Measurements from ENCODE around the gene COMT. TPM values are rescaled to one million over a fixed set of nuclear protein-coding genes. Genes with fewer than 3 reads are reported as not detected.

COMT gene
- total and polyA plus RNA-seq, 3 experiments from 2014 or later = 89.3 to 93.7 (median 92.7) TPM

DNA sequence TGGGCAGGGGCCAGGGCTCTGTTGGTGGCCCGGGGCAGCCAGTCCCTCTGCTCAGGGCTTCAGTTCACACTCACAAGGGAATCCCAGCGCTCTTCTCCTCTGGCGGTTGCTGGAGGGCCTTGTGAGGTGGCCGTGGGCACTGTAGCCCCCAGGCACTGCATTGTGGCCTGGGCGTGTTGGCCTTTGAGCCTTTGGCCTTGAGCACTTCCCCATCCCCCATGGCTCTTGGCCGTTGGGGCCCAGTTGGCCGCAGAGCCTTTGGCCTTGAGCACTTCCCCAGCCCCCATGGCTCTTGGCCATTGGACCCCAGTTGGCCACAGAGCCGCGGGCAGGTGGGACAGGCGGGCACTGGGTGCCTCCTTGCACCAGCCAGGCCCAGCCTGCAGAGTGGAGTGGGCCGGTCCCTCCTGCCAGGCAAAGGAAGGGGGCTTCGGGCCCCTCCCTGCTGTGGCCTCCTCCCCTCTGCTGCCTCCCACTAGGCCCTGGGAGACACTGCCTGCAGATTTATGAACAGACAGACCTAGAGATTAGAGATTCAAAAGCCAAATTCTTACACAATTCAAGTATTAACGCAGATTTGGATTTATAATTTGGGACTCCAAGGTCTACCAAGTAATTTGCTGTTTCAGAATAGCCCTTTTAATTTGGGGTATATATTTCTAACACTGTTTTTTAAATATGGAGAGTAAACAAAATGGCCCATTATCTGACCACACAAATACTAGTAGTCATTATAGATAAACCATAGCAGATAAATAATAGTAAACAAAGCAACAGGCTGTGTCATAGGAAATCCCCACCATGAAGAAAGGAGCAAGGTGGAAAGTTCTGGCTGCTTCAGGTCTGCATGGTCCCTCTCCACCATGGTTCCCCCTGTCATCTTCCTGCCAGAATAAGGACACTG lies 18.3 kb downstream of the COMT start:
- H3K4me3 ChIP-seq (ENCODE audit: low read length) = no peak overlapping the region
- peaks cover 0 to 4% (median 0%) of the 10 kb centered on the region in 3 donors for H3K36me3 Mint-ChIP-seq
- peaks cover 17% of the 10 kb centered on the region for H3K36me3 ChIP-seq (ENCODE audit: insufficient read depth, low read length)
- H3K27me3 ChIP-seq (ENCODE audit: insufficient read depth, low read length, poor library complexity, severe bottlenecking) = no peaks in the 10 kb centered on the region
- H3K27me3 Mint-ChIP-seq = no peaks in the 10 kb centered on the region
- ChIA-PET CTCF (interaction anchor here (0.9 kb wide), 1 partner anchor 170 kb away, joined by 3 read pairs; no protein-coding TSS in a partner anchor), POLR2A (no interaction called here)
- no peak for DNase-seq
- no peak overlapping the region for H3K27ac Mint-ChIP-seq
- no peaks in the 10 kb centered on the region for H3K9me3 Mint-ChIP-seq
- H3K27ac ChIP-seq (ENCODE audit: low read depth, low read length) = peak overlapping the region; percentile 69
- H3K9me3 ChIP-seq (ENCODE audit: low read length) = no peaks in the 10 kb centered on the region
- H3K4me3 Mint-ChIP-seq = no peak overlapping the region
- H3K4me1 ChIP-seq (ENCODE audit: insufficient read depth, low read length) = peaks cover 20% of the 10 kb centered on the region
- H3K4me1 Mint-ChIP-seq = peaks cover 7 to 12% (median 12%) of the 10 kb centered on the region in 3 donors

GRCh38 chr22:19960491-19961200 lies 19.1 kb downstream of the COMT start:
- Histone ChIP-seq H3K4me1 (ENCODE audit: insufficient read depth, low read length) (peaks cover 12% of the 10 kb centered on the region), H3K27ac (ENCODE audit: low read depth, low read length) (no peak overlapping the region), H3K4me3 (ENCODE audit: low read length) (no peak overlapping the region), H3K9me3 (ENCODE audit: low read length) (no peaks in the 10 kb centered on the region), H3K36me3 (ENCODE audit: insufficient read depth, low read length) (peaks cover 19% of the 10 kb centered on the region), H3K27me3 (ENCODE audit: insufficient read depth, low read length, poor library complexity, severe bottlenecking) (no peaks in the 10 kb centered on the region)
- no peaks in the 10 kb centered on the region for H3K27me3 Mint-ChIP-seq
- no peak overlapping the region for H3K27ac Mint-ChIP-seq
- DNase-seq = no peak
- H3K9me3 Mint-ChIP-seq = no peaks in the 10 kb centered on the region
- CTCF ChIA-PET = no interaction called here
- H3K36me3 Mint-ChIP-seq = peaks cover 0 to 7% (median 0%) of the 10 kb centered on the region in 3 donors
- peaks cover 2 to 7% (median 7%) of the 10 kb centered on the region in 3 donors for H3K4me1 Mint-ChIP-seq
- POLR2A ChIA-PET = no interaction called here
- H3K4me3 Mint-ChIP-seq = no peak overlapping the region

DNA sequence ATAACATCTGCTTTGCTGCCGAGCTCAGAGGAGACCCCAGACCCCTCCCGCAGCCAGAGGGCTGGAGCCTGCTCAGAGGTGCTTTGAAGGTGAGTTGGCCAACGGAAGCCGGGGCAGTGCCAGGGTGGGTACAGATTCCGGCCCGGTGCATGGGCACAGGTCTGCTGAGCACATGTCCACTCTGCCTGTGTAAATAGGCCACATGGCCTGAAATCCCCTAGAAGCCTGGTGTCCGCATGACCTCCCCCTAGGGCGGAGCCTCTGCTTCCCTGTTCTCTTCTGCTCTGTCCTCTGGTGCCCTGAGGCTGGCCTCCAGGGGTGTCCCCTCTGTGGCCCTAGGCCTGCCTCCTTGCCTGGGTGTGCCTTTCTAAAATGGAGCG lies 19.6 kb downstream of the COMT start:
- no peak overlapping the region for H3K27ac Mint-ChIP-seq
- CTCF ChIA-PET = no interaction called here

DNA sequence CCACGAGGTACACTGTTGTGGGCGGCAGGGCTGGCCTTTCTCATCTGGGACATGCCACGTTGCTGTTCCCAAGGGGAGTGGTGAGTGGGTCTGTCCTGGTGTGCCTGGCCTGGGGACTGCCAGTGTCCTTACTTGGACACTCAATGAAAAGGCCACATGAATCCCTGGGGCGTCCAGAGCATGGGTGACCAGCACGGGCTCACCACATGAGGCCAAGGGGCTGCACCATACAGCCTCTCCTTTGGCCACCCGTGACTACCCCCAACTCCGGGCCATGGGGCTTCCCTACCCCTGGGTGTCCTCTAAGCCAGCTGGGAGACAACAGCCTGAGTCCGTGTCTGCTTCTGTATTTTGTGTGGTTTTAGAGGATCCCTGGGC lies 20.3 kb downstream of the COMT start:
- no peak for DNase-seq
- ChIA-PET POLR2A (no interaction called here), CTCF (no interaction called here)
- peaks cover 10% of the 10 kb centered on the region for H3K4me1 ChIP-seq (ENCODE audit: insufficient read depth, low read length)
- H3K9me3 ChIP-seq (ENCODE audit: low read length) = no peaks in the 10 kb centered on the region
- Mint-ChIP-seq H3K27ac (no peak overlapping the region), H3K4me1 (peaks cover 0 to 4% (median 2%) of the 10 kb centered on the region in 3 donors), H3K9me3 (no peaks in the 10 kb centered on the region), H3K27me3 (no peaks in the 10 kb centered on the region), H3K4me3 (no peak overlapping the region), H3K36me3 (peaks cover 0 to 14% (median 0%) of the 10 kb centered on the region in 3 donors)
- no peak overlapping the region for H3K27ac ChIP-seq (ENCODE audit: low read depth, low read length)
- peaks cover 19% of the 10 kb centered on the region for H3K36me3 ChIP-seq (ENCODE audit: insufficient read depth, low read length)
- H3K4me3 ChIP-seq (ENCODE audit: low read length) = no peak overlapping the region
- no peaks in the 10 kb centered on the region for H3K27me3 ChIP-seq (ENCODE audit: insufficient read depth, low read length, poor library complexity, severe bottlenecking)

More for the DNA sequence above, 19.6 kb downstream of the COMT start:
- Mint-ChIP-seq H3K27me3 (no peaks in the 10 kb centered on the region), H3K4me1 (peaks cover 0 to 4% (median 2%) of the 10 kb centered on the region in 3 donors), H3K9me3 (no peaks in the 10 kb centered on the region), H3K36me3 (peaks cover 0 to 11% (median 0%) of the 10 kb centered on the region in 3 donors), H3K4me3 (no peak overlapping the region)
- H3K4me1 ChIP-seq (ENCODE audit: insufficient read depth, low read length) = peaks cover 10% of the 10 kb centered on the region
- no peaks in the 10 kb centered on the region for H3K9me3 ChIP-seq (ENCODE audit: low read length)
- peaks cover 19% of the 10 kb centered on the region for H3K36me3 ChIP-seq (ENCODE audit: insufficient read depth, low read length)
- DNase-seq = no peak
- H3K27ac ChIP-seq (ENCODE audit: low read depth, low read length) = no peak overlapping the region
- H3K27me3 ChIP-seq (ENCODE audit: insufficient read depth, low read length, poor library complexity, severe bottlenecking) = no peaks in the 10 kb centered on the region
- no peak overlapping the region for H3K4me3 ChIP-seq (ENCODE audit: low read length)
- POLR2A ChIA-PET = no interaction called here

DNA sequence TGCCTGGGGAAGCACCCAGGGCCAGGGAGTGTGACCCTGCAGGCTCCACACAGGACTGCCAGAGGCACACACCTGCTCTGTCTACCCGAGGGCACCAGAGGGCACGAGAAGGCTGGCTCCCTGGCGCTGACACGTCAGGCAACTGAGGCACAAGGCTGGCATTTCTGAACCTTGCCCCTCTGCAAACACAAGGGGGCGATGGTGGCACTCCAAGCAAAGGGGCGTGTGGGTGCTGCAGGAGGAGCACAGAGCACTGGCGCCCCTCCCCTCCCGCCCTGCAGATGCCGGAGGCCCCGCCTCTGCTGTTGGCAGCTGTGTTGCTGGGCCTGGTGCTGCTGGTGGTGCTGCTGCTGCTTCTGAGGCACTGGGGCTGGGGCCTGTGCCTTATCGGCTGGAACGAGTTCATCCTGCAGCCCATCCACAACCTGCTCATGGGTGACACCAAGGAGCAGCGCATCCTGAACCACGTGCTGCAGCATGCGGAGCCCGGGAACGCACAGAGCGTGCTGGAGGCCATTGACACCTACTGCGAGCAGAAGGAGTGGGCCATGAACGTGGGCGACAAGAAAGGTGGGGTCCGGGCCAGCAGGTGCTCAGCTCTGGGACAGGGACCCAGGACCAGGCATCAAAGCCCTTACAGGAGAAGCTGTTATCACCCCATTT lies 20.8 kb downstream of the COMT start:
- POLR2A ChIA-PET = no interaction called here

GRCh38 chr22:19962909-19963806 lies 21.6 kb downstream of the COMT start:
- Mint-ChIP-seq H3K36me3 (peaks cover 0 to 24% (median 2%) of the 10 kb centered on the region in 3 donors), H3K27ac (peak overlapping the region in 1 of 8 donors; percentile 43), H3K9me3 (no peaks in the 10 kb centered on the region), H3K27me3 (no peaks in the 10 kb centered on the region), H3K4me3 (no peak overlapping the region), H3K4me1 (peaks cover 0 to 4% (median 0%) of the 10 kb centered on the region in 3 donors)
- peaks cover 10% of the 10 kb centered on the region for H3K4me1 ChIP-seq (ENCODE audit: insufficient read depth, low read length)
- DNase-seq = no peak
- ChIA-PET POLR2A (no interaction called here), CTCF (no interaction called here)
- no peaks in the 10 kb centered on the region for H3K27me3 ChIP-seq (ENCODE audit: insufficient read depth, low read length, poor library complexity, severe bottlenecking)
- peaks cover 16% of the 10 kb centered on the region for H3K36me3 ChIP-seq (ENCODE audit: insufficient read depth, low read length)
- no peak overlapping the region for H3K27ac ChIP-seq (ENCODE audit: low read depth, low read length)
- H3K4me3 ChIP-seq (ENCODE audit: low read length) = no peak overlapping the region
- no peaks in the 10 kb centered on the region for H3K9me3 ChIP-seq (ENCODE audit: low read length)

More for the DNA sequence above, 20.8 kb downstream of the COMT start:
- Histone ChIP-seq H3K27ac (ENCODE audit: low read depth, low read length) (no peak overlapping the region), H3K9me3 (ENCODE audit: low read length) (no peaks in the 10 kb centered on the region), H3K4me3 (ENCODE audit: low read length) (no peak overlapping the region), H3K27me3 (ENCODE audit: insufficient read depth, low read length, poor library complexity, severe bottlenecking) (no peaks in the 10 kb centered on the region), H3K4me1 (ENCODE audit: insufficient read depth, low read length) (peaks cover 10% of the 10 kb centered on the region), H3K36me3 (ENCODE audit: insufficient read depth, low read length) (peaks cover 19% of the 10 kb centered on the region)
- Mint-ChIP-seq H3K27me3 (no peaks in the 10 kb centered on the region), H3K27ac (no peak overlapping the region), H3K4me1 (peaks cover 0 to 4% (median 1%) of the 10 kb centered on the region in 3 donors), H3K9me3 (no peaks in the 10 kb centered on the region), H3K4me3 (no peak overlapping the region), H3K36me3 (peaks cover 0 to 20% (median 0%) of the 10 kb centered on the region in 3 donors)
- CTCF ChIA-PET = no interaction called here
- DNase-seq = peak in 3 of 5 donors; percentile 20 to 68 (median 54)

DNA sequence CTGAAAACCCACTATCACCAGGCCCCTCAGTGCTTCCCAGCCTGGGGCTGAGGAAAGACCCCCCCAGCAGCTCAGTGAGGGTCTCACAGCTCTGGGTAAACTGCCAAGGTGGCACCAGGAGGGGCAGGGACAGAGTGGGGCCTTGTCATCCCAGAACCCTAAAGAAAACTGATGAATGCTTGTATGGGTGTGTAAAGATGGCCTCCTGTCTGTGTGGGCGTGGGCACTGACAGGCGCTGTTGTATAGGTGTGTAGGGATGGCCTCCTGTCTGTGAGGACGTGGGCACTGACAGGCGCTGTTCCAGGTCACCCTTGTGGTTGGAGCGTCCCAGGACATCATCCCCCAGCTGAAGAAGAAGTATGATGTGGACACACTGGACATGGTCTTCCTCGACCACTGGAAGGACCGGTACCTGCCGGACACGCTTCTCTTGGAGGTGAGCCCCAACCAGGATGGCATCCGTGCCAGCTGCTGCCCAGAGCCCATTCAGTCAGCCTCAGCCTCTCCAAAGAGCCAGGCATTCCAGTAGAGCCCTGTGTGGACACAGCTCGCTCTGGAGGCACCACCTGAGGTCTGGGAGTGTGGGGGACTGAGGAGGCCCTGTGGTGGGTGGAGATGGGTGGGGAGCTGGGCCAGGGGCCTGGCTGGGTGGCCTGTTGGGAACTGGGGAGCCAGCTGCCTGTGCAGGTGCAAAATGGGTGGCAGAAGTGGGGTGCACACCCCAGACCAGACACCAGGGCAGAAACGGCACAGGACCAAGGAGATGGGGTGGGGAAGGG lies 22.5 kb downstream of the COMT start:
- H3K4me3 Mint-ChIP-seq = no peak overlapping the region

More for the DNA sequence above, 22.5 kb downstream of the COMT start:
- H3K27me3 Mint-ChIP-seq = no peaks in the 10 kb centered on the region
- no peaks in the 10 kb centered on the region for H3K9me3 Mint-ChIP-seq
- no peaks in the 10 kb centered on the region for H3K9me3 ChIP-seq (ENCODE audit: low read length)
- no peaks in the 10 kb centered on the region for H3K27me3 ChIP-seq (ENCODE audit: insufficient read depth, low read length, poor library complexity, severe bottlenecking)
- H3K4me1 Mint-ChIP-seq = peaks cover 0 to 4% (median 0%) of the 10 kb centered on the region in 3 donors
- peaks cover 10% of the 10 kb centered on the region for H3K4me1 ChIP-seq (ENCODE audit: insufficient read depth, low read length)
- no peak overlapping the region for H3K4me3 ChIP-seq (ENCODE audit: low read length)
- no peak overlapping the region for H3K27ac Mint-ChIP-seq
- POLR2A ChIA-PET = no interaction called here
- H3K36me3 Mint-ChIP-seq = peaks cover 0 to 27% (median 2%) of the 10 kb centered on the region in 3 donors
- CTCF ChIA-PET = interaction anchor here (0.8 kb wide), 1 partner anchor 165 kb away, joined by 3 read pairs; no protein-coding TSS in a partner anchor
- no peak overlapping the region for H3K27ac ChIP-seq (ENCODE audit: low read depth, low read length)
- DNase-seq = no peak
- H3K36me3 ChIP-seq (ENCODE audit: insufficient read depth, low read length) = peaks cover 16% of the 10 kb centered on the region

All from CD8-positive, alpha-beta memory T cell (primary cell).